ENCODE results near the gene STRIP1.
"Not testable (repeated sequence)": the region's sequence is repeated elsewhere in the genome, so short reads cannot be mapped to it uniquely, and the experiment has no call there.

Gene STRIP1

DNA sequence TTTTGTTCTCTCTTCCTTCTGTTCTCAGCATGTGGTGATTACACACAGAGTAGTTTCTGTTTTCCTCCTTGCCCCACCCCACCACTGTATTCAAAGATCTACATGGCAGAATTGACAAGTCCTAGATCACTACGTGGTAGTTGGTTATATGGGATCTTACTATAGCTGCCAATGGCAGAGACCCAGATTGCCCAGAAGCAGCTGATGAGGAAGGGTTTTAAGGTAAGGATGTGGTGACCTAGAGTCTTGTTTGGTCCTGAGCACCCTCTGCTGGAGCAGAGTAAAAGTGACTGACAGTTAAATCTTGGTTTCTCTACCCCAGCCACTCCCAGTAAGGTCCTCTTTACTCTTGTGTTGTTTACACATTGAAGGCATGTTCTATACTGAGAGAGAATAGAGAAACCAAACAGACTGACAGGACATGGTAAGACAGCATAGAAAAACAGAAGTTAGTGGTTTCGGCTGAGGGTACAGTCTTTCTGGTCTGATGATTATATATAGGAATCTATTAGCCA lies 22.8 kb upstream of the STRIP1 start:
- peak; percentile 82 for DNase-seq (ENCODE audit: low spot score)

GRCh38 chr1:110012100-110012780 lies 22.2 kb upstream of the STRIP1 start:
- DNase-seq (ENCODE audit: low spot score), result no peak

DNA sequence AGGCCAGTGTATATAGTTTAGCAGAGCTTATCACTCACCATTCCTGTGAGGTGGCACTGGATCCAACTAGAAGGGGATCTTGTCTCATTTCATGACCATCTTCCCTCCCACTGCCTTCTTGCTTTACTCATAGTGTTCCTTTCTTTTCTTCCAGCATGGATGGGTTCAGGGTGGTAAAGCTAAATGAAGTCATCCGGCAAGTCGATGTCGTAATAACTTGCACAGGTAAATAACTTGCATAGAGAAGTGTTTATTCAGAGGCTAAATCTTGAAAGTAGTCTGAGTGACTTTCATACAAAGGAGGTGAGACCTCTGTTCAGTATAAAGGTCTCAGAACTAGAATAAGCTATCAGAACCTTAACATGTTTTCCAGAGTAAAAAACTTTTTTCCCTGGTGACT lies 16.6 kb upstream of the STRIP1 start:
- no peak for DNase-seq (ENCODE audit: low spot score)

DNA sequence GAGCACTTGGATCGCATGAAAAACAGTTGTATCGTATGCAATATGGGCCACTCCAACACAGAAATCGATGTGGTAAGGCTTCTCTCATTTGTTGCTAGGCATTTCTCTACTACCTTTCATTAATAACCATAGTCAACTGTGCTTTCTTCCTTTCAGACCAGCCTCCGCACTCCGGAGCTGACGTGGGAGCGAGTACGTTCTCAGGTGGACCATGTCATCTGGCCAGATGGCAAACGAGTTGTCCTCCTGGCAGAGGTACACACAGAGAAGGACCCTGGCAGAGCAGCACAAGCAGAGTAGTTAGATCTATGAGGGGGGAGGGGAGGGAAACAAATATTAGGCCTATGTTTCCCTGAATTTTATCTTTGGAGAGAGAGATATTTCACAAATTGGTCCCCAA lies 16.0 kb upstream of the STRIP1 start:
- no peak for DNase-seq (ENCODE audit: low spot score)

GRCh38 chr1:110019770-110020169 lies 14.7 kb upstream of the STRIP1 start:
- DNase-seq (ENCODE audit: low spot score), result no peak

DNA sequence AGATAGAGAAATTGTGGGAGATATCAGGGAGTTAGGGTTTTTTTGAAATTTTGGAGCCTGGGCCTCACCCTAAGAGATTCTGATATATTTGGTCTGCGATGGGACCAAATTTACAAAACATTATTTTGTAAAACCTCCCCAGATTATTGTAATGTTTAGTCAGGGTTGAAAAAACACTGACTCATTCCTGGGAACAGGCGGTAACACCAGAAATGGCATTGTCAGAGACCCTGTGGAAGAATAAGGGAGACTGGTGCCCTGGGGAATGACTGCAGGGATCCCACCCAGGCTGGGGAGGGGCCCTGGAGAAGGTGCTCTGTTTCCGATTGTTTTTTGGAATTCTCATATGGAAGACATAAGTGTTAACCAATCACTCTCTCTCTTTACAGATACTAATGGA lies 13.1 kb upstream of the STRIP1 start:
- DNase-seq (ENCODE audit: low spot score), result no peak

DNA sequence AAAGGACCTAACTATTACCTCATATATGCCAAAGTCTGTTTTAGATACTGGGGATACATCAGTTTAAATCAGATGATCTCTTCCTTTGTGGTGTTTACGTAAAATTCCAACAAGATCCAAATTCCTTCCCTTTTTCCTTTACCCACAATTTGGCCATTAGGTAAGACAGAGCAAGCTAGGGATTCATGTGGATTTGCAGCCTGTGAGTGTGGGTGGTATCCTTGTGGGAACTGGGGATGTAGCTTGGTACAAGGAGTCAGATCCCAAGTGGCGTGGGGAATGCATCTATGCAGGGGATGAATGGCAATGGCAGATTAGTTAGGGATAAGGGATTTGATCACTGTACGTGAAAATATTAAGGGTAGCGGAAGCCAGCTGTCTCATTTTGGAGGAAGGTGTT lies 9.8 kb upstream of the STRIP1 start:
- DNase-seq (ENCODE audit: low spot score), result no peak

GRCh38 chr1:110030687-110031086 lies 3.7 kb upstream of the STRIP1 start:
- DNase-seq (ENCODE audit: low spot score), result not testable (repeated sequence)

DNA sequence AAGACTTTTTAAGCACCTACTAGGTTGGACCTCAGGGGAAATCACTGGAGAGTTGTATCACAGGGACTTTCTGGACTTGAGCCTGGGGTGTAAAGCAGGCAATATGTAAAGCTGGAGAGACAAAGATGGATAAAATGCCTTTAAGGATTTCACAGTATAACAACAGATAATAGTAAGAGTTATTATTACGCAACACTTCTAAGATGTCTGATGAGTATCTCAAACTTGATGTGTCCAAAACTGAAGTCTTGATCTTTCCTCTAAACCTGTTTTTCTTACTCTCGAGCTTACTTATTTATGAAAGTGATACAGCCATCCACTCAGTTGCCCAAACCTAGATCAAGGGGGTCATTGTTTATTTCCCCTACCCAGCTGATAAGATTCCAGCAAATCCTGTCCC lies 2.1 kb upstream of the STRIP1 start:
- DNase-seq (ENCODE audit: low spot score), result no peak

DNA sequence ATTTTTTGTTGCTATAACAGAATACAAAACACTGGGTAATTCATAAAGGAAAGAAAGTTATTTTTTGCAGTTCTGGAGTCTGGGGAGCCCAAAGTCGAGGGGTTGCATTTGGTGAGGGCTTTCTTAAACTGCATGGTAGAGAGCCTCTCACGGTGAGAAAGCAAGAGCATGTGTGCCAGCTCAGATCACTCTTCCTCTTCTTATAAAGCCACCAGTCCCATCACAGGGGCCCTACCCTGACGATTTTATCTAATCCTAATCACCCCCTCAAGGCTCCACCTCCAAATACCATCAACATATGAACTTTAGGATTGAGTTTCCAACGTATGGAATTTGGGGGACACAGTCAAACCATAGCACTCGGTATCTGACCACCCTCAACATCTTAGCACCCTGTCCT lies 1.0 kb upstream of the STRIP1 start:
- DNase-seq (ENCODE audit: low spot score), result no peak

DNA sequence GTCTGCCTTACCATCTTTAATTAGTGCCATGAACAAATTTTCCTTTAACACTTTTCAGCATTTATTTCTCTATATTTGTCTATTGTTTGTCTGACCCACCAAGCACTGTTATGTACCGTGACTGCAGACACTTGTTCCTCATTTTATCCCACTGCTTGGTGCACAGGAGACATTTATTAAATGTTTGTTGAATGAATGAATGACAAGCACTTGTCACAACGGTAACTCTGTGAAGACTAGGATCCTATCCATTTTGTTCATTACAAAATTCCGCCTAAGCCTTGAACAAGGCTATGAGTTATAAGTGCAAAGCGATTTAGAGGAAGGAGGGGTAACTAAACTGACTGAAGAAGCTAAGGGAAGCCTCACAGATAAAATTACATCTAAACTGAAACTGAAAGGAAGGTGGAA lies 379 bp upstream of the STRIP1 start:
- no peak for DNase-seq (ENCODE audit: low spot score)

DNA sequence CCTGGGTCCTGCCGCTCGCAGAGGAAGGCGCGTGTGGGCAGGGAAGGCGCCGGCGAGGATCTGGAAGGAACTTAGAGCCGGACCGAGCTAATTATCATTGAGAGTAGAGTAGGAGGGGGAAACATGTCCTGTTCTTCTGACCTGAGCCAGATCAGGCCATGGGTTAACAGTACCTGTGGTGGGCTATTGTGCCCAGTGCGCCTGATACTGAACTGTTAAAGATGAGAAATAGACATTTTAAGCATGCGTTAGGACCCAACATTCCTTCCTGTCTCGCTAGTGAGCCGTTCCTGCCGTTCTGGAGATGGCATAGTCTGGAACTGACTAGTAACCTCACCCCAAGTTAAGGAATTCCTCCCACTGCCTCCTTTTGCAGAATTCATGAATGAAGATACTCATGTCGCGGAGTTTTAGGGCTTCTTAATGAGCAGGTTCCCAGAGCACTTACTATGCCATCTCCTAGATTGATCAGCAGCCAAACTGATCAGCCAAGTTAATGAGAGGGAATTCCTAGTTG lies 870 bp downstream of the STRIP1 start:
- DNase-seq (ENCODE audit: low spot score), result peak; percentile 38

DNA sequence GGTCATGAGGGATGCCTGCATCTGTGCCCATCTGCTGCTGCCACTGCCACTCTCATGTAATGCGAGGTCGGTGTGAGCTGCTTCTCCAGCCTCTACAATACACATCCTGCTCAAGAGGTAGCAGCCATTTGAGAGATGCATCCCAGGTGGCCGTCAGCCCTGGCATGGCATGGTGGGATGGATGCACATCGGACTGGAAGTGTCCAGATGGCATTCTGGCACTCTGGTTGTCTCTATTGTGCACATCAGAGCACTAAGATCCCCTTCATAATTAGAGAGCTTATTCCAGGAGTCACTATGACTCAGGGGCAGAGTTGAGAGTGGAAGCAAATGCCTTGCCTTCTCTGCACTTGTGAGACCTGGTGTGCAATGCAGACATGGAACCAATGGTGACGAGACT lies 3.8 kb downstream of the STRIP1 start:
- peak; percentile 56 for DNase-seq (ENCODE audit: low spot score)

- DNase-seq (ENCODE audit: low spot score), result no peak
Observed at GRCh38 chr1:110039641-110040040, 5.2 kb downstream of the STRIP1 start.

DNA sequence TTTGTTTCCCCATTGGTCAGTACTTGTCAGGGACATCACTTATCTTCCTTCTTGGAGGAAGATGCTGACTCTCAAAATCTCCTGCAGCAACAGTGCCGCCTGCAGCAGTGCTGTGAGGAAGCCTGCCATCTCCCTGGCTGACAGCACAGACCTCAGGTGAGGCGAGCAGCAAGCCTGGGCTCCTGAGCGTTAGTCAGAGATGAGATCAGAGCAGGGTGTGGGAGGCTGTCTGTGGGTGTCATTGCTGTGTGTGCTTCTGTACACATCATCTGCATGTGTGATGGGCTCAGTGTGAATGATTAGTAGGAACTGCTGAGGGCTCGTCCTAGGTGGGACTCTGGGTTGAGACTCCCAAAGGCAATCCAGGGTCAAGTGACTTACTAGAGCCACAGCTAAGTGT lies 6.1 kb downstream of the STRIP1 start:
- DNase-seq (ENCODE audit: low spot score), result no peak

- no peak for DNase-seq (ENCODE audit: low spot score)
Observed at GRCh38 chr1:110043016-110043415, 8.6 kb downstream of the STRIP1 start.

DNA sequence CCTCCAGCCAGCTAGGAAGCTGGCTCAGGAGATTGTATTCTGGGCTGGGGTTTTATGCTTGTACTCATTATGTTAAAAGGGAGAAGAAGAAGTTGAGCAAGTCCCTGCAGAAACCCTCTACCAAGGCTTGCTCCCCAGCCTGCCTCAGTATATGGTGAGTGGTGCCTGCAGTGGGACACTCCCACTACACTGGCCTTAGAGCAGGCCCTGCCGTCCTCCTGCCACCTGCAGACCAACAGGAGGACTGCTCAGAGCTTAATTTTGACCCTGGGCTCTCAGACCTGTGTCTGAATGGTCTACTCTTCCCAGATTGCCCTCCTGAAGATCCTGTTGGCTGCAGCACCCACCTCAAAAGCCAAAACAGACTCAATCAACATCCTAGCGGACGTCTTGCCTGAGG lies 13.0 kb downstream of the STRIP1 start:
- DNase-seq (ENCODE audit: low spot score), result no peak

DNA sequence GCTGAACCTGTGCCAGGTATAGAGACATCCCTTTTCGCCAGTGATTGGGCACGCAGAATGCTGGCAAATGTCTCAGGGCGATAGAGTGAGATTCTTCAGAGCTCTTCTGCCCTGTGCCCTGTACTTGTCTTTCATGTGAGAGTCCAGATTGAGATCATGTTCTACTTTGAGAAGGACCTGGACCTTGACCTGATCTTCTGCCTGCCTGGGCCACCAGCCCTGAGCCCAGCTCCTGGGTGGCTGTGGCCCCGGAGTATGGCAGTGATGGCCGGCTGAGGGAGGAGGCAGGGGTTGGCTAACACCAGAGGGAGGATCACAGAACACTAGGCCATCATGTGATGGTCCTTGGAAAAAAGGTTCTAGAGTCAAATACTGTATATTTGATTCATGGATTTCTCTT lies 13.8 kb downstream of the STRIP1 start:
- DNase-seq (ENCODE audit: low spot score), result no peak

- DNase-seq (ENCODE audit: low spot score), result no peak
Observed at GRCh38 chr1:110048923-110049601, 14.6 kb downstream of the STRIP1 start.

DNA sequence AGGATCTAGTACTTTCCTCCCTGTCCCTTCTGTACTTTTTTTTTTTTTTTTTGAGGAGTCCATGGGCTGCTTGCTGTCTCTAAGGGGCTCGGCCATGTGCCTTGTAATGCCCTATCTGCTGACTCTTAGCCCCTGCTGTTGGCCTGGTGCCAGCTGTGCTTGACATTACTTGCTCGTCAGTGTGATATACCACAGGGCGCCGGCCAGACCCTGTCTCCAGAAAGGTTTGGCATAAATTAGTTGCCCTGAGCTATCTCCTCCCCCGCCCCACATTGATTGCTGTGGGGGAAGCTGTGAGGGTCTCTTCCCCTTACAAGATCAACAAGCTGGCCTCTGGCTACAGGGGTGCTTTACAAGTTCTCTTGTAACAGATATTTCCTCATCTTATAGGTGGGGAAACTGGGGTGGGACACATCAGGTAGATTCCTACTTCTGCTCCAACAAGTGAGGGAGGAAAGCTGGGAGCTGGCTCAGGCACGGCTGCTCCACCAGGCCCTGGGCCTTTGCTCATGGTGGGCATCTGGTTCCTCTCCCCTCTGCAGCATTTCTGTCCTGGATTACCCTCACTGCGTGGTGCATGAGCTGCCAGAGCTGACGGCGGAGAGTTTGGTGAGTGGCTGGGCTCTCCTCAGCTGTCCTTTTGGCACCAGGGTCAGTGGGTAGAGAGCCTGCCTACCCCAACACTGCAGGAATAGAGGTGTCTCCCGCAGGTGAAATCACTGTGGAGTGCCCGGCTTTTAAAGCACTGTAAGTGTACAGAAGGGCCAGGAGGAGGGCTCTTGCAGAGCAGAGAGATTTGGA lies 15.6 kb downstream of the STRIP1 start:
- DNase-seq (ENCODE audit: low spot score), result no peak

DNA sequence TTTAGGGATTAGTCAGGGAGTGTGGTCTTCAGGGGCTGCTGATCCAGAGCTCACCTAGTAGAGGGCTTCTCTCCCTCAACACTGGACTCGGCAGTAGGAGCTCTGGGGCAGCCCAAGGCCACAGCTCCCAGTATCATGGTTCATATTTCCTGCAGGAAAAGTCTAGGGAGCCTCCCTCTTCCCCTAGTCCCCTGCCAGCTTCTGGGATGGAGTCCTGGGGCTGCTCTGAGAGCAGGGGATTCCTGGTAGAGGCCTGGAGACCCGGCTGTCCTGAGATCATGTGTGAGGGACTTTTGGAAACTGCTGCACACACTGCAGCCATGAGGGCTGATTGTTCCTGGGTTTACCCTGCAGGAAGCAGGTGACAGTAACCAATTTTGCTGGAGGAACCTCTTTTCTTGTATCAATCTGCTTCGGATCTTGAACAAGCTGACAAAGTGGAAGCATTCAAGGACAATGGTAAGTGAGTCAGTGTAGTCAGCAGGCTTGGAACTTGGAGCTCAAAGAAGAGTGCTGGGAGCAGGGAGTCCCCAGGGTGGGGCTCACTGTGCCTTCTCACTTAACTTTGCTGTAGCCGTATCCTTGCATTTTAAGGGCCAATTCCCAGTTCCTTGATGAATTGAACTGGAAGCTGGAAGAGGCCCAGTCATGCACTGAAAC lies 16.3 kb downstream of the STRIP1 start:
- no peak for DNase-seq (ENCODE audit: low spot score)

DNA sequence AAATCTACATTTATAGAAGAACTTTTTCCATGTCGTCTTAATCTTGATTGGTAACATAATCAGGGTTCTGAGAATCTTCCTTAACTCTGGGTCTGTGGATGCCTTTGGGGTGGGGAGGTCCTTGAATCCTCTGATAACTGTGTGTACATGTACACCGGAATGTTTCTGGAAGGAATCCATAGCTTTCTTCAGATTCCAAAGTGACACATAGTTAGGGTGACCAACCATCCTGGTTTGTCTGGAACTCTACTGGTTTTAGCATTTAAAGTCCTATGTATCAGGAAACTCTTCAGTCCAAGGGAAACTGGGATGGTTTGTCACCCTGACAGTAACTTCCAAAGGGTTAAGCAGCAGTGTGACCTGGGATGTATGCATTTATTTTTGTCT lies 16.8 kb downstream of the STRIP1 start:
- no peak for DNase-seq (ENCODE audit: low spot score)
